Suprapubic skin (tissue), 3 donors: ENCODE data around the gene TFAP2B.

ENCODE experiments used
- CTCF ChIP-seq, 2 donors: fragments of 200-600 bp in 1 of 2; fragments of 450-650 bp in 1 of 2; sonication (generic) in 1 of 2; IDR thresholded peaks; one replicate each; pipeline ENCODE4 v1.5.1; 2016 to 2019; ENCODE audit warnings: antibody characterized with exemption in 2 of 2, mild to moderate bottlenecking in 1 of 2, moderate library complexity in 1 of 2
- POLR2AphosphoS5 ChIP-seq, 3 donors: sonication (generic); formaldehyde crosslinking; IDR thresholded peaks; one replicate each; pipeline ENCODE4 v1.6.1; 2017; ENCODE audit warnings: antibody characterized with exemption in 3 of 3

DNA sequence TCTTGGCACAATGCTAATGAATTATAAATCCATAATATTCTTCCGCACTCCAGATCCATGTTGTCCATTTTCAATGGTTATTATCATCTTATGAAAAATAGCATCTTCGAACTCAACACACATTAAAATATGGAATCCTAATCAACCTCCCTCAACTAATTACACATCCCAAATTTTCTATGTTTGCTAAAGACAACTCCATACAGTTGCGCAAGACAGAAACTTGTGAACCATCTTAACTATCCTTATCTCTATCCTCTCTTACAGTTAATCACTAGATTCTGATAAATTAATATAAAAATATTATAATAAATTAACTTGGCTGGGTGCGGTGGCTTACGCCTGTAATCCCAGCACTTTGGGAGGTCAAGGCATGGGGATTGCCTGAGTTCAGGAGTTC, 38.3 kb upstream of the TFAP2B start:
- TF ChIP-seq CTCF (IDR thresholded peaks at IDR 0.05) (no peak), POLR2AphosphoS5 (IDR thresholded peaks at IDR 0.05) (no peak)
